ENCODE results near the gene C5AR2. TPM values are rescaled to one million over a fixed set of nuclear protein-coding genes. Genes with fewer than 3 reads are reported as not detected.
"Not testable (repeated sequence)": the region's sequence is repeated elsewhere in the genome, so short reads cannot be mapped to it uniquely, and the experiment has no call there.

C5AR2 gene
- under 1 TPM; 0.05 to 0.21 TPM for total RNA-seq

DNA sequence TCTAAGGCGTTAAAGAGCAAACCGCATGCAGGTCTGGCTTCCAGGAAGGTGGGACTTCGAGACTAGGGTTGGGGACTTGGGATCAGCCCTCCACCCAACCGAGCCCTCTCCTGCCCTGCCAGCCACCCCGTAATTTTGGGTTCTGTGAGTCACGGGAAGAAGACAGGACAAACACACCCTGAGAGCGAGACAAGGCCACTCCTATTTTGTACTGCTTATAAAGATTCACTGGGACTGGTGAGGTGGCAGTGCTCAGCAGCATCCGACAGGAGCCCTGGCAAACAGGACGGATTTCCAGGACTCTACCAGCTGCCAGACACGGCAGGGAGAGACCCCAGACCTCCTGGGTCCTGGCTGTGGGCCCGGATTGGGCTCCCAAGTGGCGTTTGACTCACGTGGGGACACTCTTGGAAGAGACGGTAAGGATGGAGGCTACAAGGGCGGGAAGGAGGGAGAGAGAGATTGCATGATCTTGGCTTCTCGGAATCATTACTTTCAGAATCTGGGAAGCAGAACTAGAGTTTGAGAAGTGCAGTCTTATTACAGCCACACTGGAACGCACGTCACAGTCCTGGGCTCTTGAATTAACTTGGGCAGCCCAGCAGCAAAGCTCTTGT lies at the start of gene C5AR2:
Gene C5AR2, plus strand, starts transcription at position 245 of the 617 bp plus-strand sequence. CDS start 8,625 bp downstream, outside the sequence.
- ChIA-PET CTCF (interaction anchor here (0.7 to 3.2 kb wide), 2 partner anchors 13 to 17 kb away, joined by 3 to 12 read pairs; partner anchors contain the start of gene DHX34), POLR2A (no interaction called here)
- ATAC-seq, result no peak
- Mint-ChIP-seq H3K9me3 (ENCODE audit: insufficient read depth) (no peaks in the 10 kb centered on the region), H3K4me1 (ENCODE audit: low read depth) (peaks cover 13% of the 10 kb centered on the region), H3K4me3 (no peak within 1 kb of the TSS), H3K27ac (no peak within 1 kb of the TSS), H3K27me3 (ENCODE audit: low read depth) (no peaks in the 10 kb centered on the region), H3K36me3 (ENCODE audit: low read depth) (no peaks in the 10 kb centered on the region)
- no peak for DNase-seq

DNA sequence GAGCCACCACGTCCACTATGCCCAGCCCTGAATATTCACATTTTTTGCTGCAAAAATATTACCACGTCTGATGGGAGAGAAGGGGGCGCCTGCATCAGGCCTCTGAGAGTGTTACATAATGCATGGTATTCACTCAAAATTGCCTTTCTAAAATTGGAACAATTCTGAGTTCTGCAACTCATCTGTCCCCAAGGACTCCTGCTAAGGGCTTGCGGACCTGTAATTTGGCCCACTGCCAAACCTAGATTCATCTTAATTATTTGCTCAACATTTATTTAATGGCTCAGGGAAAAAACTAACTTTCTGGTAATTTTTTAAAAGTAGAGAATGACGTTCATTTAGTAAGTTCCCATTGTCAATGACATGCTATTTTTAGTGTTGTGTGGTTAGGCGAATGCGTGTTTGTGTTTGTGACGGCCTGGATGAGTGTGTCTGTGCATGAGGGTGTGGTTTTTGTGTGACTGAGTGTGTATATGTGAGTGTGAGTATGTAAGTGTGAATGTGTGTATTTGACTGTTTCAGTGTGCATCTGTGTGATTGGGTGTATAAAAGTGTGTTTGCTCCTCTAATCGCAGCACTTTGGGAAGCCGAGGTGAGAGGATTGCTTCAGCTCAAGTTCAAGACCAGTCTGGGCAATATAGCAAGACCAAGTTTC lies 48.4 kb upstream of the C5AR2 start:
- H3K27ac Mint-ChIP-seq, result no peak overlapping the region
- CTCF ChIA-PET, result interaction anchor here (1.0 to 3.8 kb wide), 4 partner anchors 8 to 73 kb away, joined by 4 to 32 read pairs (median 7); partner anchors contain the start of genes DHX34 and INAFM1
- H3K36me3 Mint-ChIP-seq (ENCODE audit: low read depth), result peaks cover 7% of the 10 kb centered on the region
- H3K4me1 Mint-ChIP-seq (ENCODE audit: low read depth), result peaks cover 7% of the 10 kb centered on the region
- DNase-seq (no peak), ATAC-seq (no peak)
- H3K4me3 Mint-ChIP-seq, result no peak overlapping the region
- POLR2A ChIA-PET, result no interaction called here
- no peaks in the 10 kb centered on the region for H3K9me3 Mint-ChIP-seq (ENCODE audit: insufficient read depth)
- no peaks in the 10 kb centered on the region for H3K27me3 Mint-ChIP-seq (ENCODE audit: low read depth)

DNA sequence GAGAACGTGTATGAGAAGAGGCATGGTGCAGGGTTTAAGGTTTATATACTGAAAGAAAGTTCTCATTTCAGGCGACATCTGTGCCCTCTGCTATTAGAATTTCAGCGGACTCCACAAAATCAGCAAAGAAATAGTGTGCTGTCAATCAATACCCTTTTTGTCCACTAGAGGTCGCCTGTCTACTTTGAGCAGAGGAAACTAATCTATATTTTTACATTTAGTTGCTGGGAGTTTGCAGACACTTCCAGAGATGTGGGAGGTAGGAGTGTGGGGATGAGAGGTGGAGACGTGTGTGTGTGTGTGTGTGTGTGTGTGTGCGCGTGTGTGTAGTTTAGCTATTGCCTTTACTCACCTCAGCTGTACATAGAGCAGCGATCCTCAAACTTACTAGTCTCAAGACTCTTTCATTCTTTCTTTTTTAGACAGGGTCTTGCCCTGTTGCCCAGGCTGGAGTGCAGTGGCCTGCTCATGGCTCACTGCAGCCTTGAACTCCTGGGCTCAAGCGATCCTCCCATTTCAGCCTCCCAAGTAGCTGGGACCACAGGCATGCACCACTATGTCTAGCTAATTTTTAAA lies 47.6 kb upstream of the C5AR2 start:
- H3K27me3 Mint-ChIP-seq (ENCODE audit: low read depth), result no peaks in the 10 kb centered on the region
- ATAC-seq, result peak; percentile 43
- H3K36me3 Mint-ChIP-seq (ENCODE audit: low read depth), result peaks cover 6% of the 10 kb centered on the region
- ChIA-PET POLR2A (no interaction called here), CTCF (interaction anchor here (1.0 to 3.8 kb wide), 14 partner anchors 9 to 148 kb away, joined by 3 to 32 read pairs (median 4); partner anchors contain the start of genes DHX34 and INAFM1)
- H3K9me3 Mint-ChIP-seq (ENCODE audit: insufficient read depth), result no peaks in the 10 kb centered on the region
- peak; percentile 68 for DNase-seq
- peaks cover 7% of the 10 kb centered on the region for H3K4me1 Mint-ChIP-seq (ENCODE audit: low read depth)
- no peak overlapping the region for H3K27ac Mint-ChIP-seq
- no peak overlapping the region for H3K4me3 Mint-ChIP-seq

DNA sequence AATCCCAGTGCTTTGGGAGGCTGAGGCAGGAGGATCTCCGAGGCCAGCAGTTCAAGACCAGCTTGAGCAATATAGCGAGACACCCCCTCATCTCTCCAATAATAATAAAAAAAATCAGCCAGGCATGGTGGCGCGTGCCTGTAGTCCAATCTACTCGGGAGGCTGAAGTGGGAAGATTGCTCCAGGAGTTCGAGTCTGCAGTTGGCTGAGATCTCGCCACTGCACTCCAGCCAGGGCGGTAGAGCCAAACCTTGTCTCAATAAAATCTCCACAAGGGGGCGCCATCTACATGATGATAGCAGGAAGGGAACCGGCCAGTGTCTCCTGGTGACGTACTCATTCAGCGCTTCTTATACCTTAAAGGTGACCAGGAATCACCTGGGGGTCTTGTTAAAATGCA lies 35.9 kb upstream of the C5AR2 start:
- peak; percentile 95 for ATAC-seq
- Mint-ChIP-seq H3K27ac (no peak overlapping the region), H3K27me3 (ENCODE audit: low read depth) (no peaks in the 10 kb centered on the region), H3K4me1 (ENCODE audit: low read depth) (peaks cover 13% of the 10 kb centered on the region), H3K36me3 (ENCODE audit: low read depth) (peaks cover 1% of the 10 kb centered on the region), H3K9me3 (ENCODE audit: insufficient read depth) (no peaks in the 10 kb centered on the region), H3K4me3 (no peak overlapping the region)
- DNase-seq, result peak; percentile 89
- ChIA-PET POLR2A (no interaction called here), CTCF (interaction anchor here (0.8 to 7.7 kb wide), 11 partner anchors 8 to 412 kb away, joined by 3 to 49 read pairs (median 5); partner anchors contain the start of gene DHX34)

DNA sequence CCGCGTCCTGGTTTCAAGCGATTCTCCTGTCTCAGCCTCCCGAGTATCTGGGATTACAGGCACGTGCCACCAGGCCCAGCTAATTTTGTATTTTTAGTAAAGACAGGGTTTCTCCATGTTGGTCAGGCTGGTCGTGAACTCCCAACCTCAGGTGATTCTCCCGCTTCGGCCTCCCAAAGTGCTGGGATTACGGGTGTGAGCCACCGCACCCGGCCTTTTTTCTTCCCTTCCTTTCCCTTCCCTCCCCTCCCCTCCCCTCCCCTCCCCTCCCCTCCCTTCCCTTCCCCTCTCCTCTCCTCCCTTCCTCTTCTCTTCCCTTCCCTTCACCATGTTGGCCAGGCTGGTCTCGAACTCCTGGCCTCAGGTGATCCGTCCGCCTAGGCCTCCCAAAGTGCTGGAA lies 31.1 kb upstream of the C5AR2 start:
- H3K36me3 Mint-ChIP-seq (ENCODE audit: low read depth); H3K27me3 Mint-ChIP-seq (ENCODE audit: low read depth); ATAC-seq; POLR2A ChIA-PET; DNase-seq; H3K27ac Mint-ChIP-seq; H3K4me3 Mint-ChIP-seq; H3K9me3 Mint-ChIP-seq (ENCODE audit: insufficient read depth): not testable (repeated sequence)
- CTCF ChIA-PET, result interaction anchor here (1.3 kb wide), 1 partner anchor 91 kb away, joined by 4 read pairs; no protein-coding TSS in a partner anchor
- peaks cover 22% of the 10 kb centered on the region for H3K4me1 Mint-ChIP-seq (ENCODE audit: low read depth)

DNA sequence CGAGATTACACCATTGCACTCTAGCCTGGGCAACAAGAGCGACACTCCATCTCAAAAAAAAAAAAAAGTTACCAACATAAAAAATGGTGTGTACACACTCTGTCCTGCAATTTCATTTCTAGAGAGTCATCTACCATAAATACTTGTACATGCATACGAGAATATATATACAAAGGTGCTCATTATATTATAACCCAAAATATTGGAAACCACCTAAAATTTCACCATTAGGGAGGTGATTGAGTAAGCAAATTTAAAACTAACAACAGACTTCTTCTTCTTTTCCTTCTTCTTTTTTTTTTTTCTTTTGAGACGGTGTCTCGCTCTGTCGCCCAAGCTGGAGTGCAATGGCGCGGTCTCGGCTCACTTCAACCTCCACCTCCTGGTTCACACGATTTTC lies 29.7 kb upstream of the C5AR2 start:
- DNase-seq, result no peak
- Mint-ChIP-seq H3K4me3 (no peak overlapping the region), H3K4me1 (ENCODE audit: low read depth) (peaks cover 18% of the 10 kb centered on the region), H3K27ac (no peak overlapping the region), H3K36me3 (ENCODE audit: low read depth) (no peaks in the 10 kb centered on the region), H3K27me3 (ENCODE audit: low read depth) (no peaks in the 10 kb centered on the region), H3K9me3 (ENCODE audit: insufficient read depth) (no peaks in the 10 kb centered on the region)
- CTCF ChIA-PET, result interaction anchor here (1.3 kb wide), 1 partner anchor 90 kb away, joined by 4 read pairs; no protein-coding TSS in a partner anchor
- ATAC-seq, result no peak
- POLR2A ChIA-PET, result interaction anchor here (0.7 kb wide), 1 partner anchor 15 kb away, joined by 3 read pairs; no protein-coding TSS in a partner anchor

DNA sequence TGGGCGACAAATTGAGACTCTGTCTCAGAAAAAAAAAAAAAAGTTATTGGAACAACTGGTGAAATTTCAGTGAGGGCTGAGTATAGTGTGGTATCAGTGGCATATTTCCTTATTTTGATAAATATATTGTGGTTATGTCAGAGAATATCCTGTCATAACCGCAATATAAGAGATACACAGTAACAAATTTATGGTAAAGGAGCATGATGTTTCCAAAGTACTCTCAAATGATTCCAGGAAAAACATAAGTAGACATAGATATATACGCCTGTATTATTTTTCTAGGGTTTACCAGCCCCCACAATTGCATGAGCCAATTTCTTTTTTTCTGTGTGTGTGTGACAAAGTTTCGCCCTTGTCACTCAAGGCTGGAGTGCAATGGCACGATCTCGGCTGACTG lies 28.0 kb upstream of the C5AR2 start:
- H3K9me3 Mint-ChIP-seq (ENCODE audit: insufficient read depth), result no peaks in the 10 kb centered on the region
- peaks cover 18% of the 10 kb centered on the region for H3K4me1 Mint-ChIP-seq (ENCODE audit: low read depth)

DNA sequence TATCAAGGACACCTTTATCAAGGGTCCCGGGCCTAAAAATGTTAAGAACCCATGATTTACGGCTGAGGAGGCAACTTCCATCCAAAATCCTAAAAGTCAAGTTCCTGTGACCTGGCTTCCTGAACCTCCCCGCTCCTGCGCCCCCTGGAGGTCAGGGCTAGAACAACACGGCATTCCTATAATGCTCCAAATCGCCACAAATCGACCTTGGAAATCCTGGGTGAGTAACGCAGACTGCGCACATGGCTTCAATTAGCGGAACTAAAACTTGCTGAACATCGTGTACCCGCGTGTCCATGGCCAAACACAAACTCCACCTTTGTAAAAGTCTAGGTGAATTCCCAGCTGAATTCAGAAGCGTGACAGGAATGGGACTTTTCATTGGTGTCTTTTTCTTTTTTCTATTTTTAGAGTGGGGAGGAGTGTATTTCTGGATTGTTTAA lies 26.6 kb upstream of the C5AR2 start:
- Mint-ChIP-seq H3K9me3 (ENCODE audit: insufficient read depth) (no peaks in the 10 kb centered on the region), H3K4me1 (ENCODE audit: low read depth) (peaks cover 12% of the 10 kb centered on the region), H3K4me3 (no peak overlapping the region), H3K27me3 (ENCODE audit: low read depth) (no peaks in the 10 kb centered on the region), H3K36me3 (ENCODE audit: low read depth) (no peaks in the 10 kb centered on the region), H3K27ac (no peak overlapping the region)
- ChIA-PET POLR2A (no interaction called here), CTCF (interaction anchor here (0.7 to 1.9 kb wide), 10 partner anchors 9 to 123 kb away, joined by 3 to 11 read pairs (median 4); partner anchors contain the start of gene DHX34)
- ATAC-seq, result no peak
- DNase-seq, result peak; percentile 55

More for the DNA sequence above, 28.0 kb upstream of the C5AR2 start:
- POLR2A ChIA-PET, result no interaction called here
- Mint-ChIP-seq H3K4me3 (no peak overlapping the region), H3K36me3 (ENCODE audit: low read depth) (no peaks in the 10 kb centered on the region), H3K27ac (no peak overlapping the region), H3K27me3 (ENCODE audit: low read depth) (no peaks in the 10 kb centered on the region)
- ATAC-seq (no peak), DNase-seq (no peak)
- CTCF ChIA-PET, result interaction anchor here (1.1 to 1.5 kb wide), 2 partner anchors 8 to 125 kb away, joined by 5 to 7 read pairs; no protein-coding TSS in a partner anchor

DNA sequence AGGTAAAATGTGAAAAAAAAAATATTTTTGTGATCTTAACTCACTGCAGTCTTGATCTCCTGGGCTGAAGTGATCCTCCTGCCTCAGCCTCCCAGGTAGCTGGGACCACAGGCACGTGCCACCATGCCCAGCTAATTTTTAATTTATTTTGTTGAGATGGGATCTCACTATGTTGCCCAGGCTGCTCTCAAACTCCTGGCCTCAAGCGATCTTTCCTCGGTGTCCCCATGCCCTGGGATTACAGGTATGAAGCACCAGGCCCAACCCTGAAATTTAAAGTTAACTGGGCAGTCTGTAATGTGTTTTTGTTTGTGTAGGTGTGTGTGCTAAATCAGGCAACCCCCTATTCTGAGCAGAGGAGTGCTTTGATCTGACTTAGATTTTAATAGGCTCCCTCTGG lies 25.7 kb upstream of the C5AR2 start:
- Mint-ChIP-seq H3K4me3 (no peak overlapping the region), H3K27me3 (ENCODE audit: low read depth) (no peaks in the 10 kb centered on the region), H3K9me3 (ENCODE audit: insufficient read depth) (no peaks in the 10 kb centered on the region), H3K36me3 (ENCODE audit: low read depth) (no peaks in the 10 kb centered on the region), H3K4me1 (ENCODE audit: low read depth) (peaks cover 9% of the 10 kb centered on the region), H3K27ac (no peak overlapping the region)
- CTCF ChIA-PET, result interaction anchor here (0.7 to 1.9 kb wide), 7 partner anchors 10 to 175 kb away, joined by 3 to 11 read pairs (median 4); partner anchors contain the start of gene DHX34
- DNase-seq, result no peak
- ATAC-seq, result no peak
- POLR2A ChIA-PET, result no interaction called here

DNA sequence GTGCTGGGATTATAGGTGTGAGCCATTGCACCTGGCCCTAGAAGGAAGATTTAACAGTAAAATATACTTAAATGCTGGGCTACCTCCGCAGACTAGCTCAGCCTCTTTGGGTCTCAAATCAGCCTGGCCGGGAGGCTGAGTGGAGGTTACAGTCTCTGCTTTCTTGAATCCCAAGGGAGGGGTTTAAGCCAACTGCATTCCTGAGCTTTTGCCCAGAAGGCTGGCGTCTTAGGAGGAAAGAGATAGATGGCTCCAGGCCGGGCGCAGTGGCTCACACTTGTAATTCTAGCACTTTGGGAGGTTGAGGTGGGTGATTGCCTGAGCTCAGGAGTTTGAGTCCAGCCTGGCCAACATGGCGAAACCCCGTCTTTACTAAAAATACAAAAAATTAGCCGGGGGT lies 22.9 kb upstream of the C5AR2 start:
- no peaks in the 10 kb centered on the region for H3K36me3 Mint-ChIP-seq (ENCODE audit: low read depth)
- CTCF ChIA-PET, result interaction anchor here (0.6 to 2.0 kb wide), 4 partner anchors 9 to 82 kb away, joined by 3 to 8 read pairs (median 3); partner anchors contain the start of gene DHX34
- ATAC-seq (no peak), DNase-seq (no peak)
- peaks cover 6% of the 10 kb centered on the region for H3K4me1 Mint-ChIP-seq (ENCODE audit: low read depth)
- H3K9me3 Mint-ChIP-seq (ENCODE audit: insufficient read depth), result no peaks in the 10 kb centered on the region
- H3K27me3 Mint-ChIP-seq (ENCODE audit: low read depth), result peaks cover 3% of the 10 kb centered on the region
- no peak overlapping the region for H3K4me3 Mint-ChIP-seq
- H3K27ac Mint-ChIP-seq, result no peak overlapping the region
- POLR2A ChIA-PET, result no interaction called here

DNA sequence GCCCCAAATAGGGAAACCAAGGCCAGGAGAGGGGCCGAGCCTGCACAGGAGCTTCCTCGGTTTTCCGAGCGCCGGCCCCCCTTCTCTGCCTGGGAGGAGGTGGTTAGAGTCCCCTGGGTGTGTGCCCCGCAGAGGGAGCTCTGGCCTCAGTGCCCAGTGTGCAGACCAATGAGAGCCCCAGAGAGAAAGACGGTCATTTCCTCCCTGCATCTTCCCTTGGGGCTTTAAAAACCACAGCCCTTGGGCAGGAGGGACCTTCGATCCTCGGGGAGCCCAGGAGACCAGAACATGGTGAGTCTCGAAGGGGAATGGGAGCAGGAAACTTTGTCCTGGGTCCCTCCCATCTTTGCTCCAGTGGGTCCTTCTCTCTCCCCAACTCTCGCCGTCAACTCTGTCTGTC lies 22.4 kb upstream of the C5AR2 start, which contains the start of gene C5AR1:
Gene C5AR1, plus strand, starts transcription at position 254 of the 400 bp plus-strand sequence. Its CDS starts 35 bp downstream, at position 289.
- peaks cover 5% of the 10 kb centered on the region for H3K4me1 Mint-ChIP-seq (ENCODE audit: low read depth)
- H3K36me3 Mint-ChIP-seq (ENCODE audit: low read depth), result no peaks in the 10 kb centered on the region
- DNase-seq (no peak), ATAC-seq (no peak)
- ChIA-PET CTCF (interaction anchor here (0.6 to 2.0 kb wide), 2 partner anchors 13 to 39 kb away, joined by 3 to 8 read pairs; partner anchors contain the start of gene DHX34), POLR2A (no interaction called here)
- H3K27ac Mint-ChIP-seq, result no peak within 1 kb of the TSS
- no peaks in the 10 kb centered on the region for H3K9me3 Mint-ChIP-seq (ENCODE audit: insufficient read depth)
- no peak within 1 kb of the TSS for H3K4me3 Mint-ChIP-seq
- H3K27me3 Mint-ChIP-seq (ENCODE audit: low read depth), result peaks cover 3% of the 10 kb centered on the region

Data from activated CD8-positive, alpha-beta T cell treated with anti-CD3 and anti-CD28 coated beads, Interleukin-2, amount 10 ng/mL, durations not matched to agents 7 days and 5 days (primary cell).